ENCODE data around the gene CD52. TPM values are rescaled to one million over a fixed set of nuclear protein-coding genes. Genes with fewer than 3 reads are reported as not detected.

Gene CD52
- total and polyA plus RNA-seq, 2 of the 13 experiments (the other 11 are each of a cell fraction or from before 2014, with no cell fraction given) = 0.32 TPM; not detected in 1

- DNase-seq (ENCODE audit: low spot score) (peak; percentile 11), FAIRE-seq (no peak), ATAC-seq (no peak)
- 81% methylated on average over 2 of the region's 2 CpGs for WGBS (ENCODE audit: low lambda C conversion rate)
- Histone ChIP-seq H3K79me2 (ENCODE audit: insufficient read depth, low read length) (no peaks in the 10 kb centered on the region), H3K4me2 (ENCODE audit: low read depth, low read length) (no peak overlapping the region), H3K4me3 (replicated peaks in 1 of 3; ENCODE audit: insufficient read depth in 1 of 3, low read depth in 2 of 3, low read length in 3 of 3) (no peak overlapping the region), H3K36me3 (replicated peaks in 1 of 2; ENCODE audit: control insufficient read depth in 1 of 2, insufficient read depth in 2 of 2, low read length in 2 of 2) (peaks cover 20 to 54% of the 10 kb centered on the region in 2 experiments), H3K9me3 (ENCODE audit: low read length) (no peaks in the 10 kb centered on the region), H2AFZ (ENCODE audit: low read length) (no peak overlapping the region), H4K20me1 (ENCODE audit: insufficient read depth, low read length) (no peaks in the 10 kb centered on the region), H3K27me3 (ENCODE audit: control insufficient read depth in 1 of 2, insufficient read depth in 2 of 2, low read length in 2 of 2) (no peaks in the 10 kb centered on the region), H3K9ac (ENCODE audit: insufficient read depth, low read depth, low read length) (no peak overlapping the region), H3K27ac (ENCODE audit: extremely low read length, insufficient read depth, low read length) (no peak overlapping the region), H3K4me1 (ENCODE audit: insufficient read depth, low read length) (peaks cover 39% of the 10 kb centered on the region)
- POLR2A ChIA-PET = no interaction called here
- TF ChIP-seq KLF12 (CRISPR knock-in tag; IDR thresholded peaks at IDR 0.05; ENCODE audit: borderline replicate concordance) (no peak), FOSL2 (CRISPR knock-in tag; IDR thresholded peaks at IDR 0.05) (peak; percentile 52)
- no TSS peak for BruUV-seq (replicated peaks)
- intact Hi-C loops (cut with micrococcal nuclease; ENCODE audit: unreplicated experiment) (loop anchor here (1.0 kb wide), 1 partner anchor 115 kb away; no protein-coding TSS in a partner anchor), in situ Hi-C loops (cut with HindIII; ENCODE audit: extremely low pct_ligation_motif_present, low pct_unique_long_range_greater_than_20kb) (no loop called here)
- CTCF ChIA-PET (ENCODE audit: low intra/inter-chr PET ratio, low total read pairs) = interaction anchor here (1.5 to 2.4 kb wide), 4 partner anchors 10 to 120 kb away, joined by 3 to 18 read pairs (median 6); no protein-coding TSS in a partner anchor
Measured at GRCh38 chr1:26276432-26276838, 41.3 kb upstream of the CD52 start.

- no peaks in the 10 kb centered on the region for H3K27me3 ChIP-seq (ENCODE audit: control insufficient read depth in 1 of 2, insufficient read depth in 2 of 2, low read length in 2 of 2)
- no peaks in the 10 kb centered on the region for H3K9me3 ChIP-seq (ENCODE audit: low read length)
- TF ChIP-seq TIGD3 (CRISPR knock-in tag; IDR thresholded peaks at IDR 0.05; ENCODE audit: borderline replicate concordance) (no peak), ZNF513 (CRISPR knock-in tag; conservative IDR thresholded peaks at IDR 0.05) (no peak), SATB2 (CRISPR knock-in tag; IDR thresholded peaks at IDR 0.05) (no peak), ZNF232 (CRISPR knock-in tag; IDR thresholded peaks at IDR 0.05; ENCODE audit: borderline replicate concordance) (no peak), NFE2L1 (CRISPR knock-in tag; IDR thresholded peaks at IDR 0.05; ENCODE audit: borderline replicate concordance) (no peak), PAX8 (CRISPR knock-in tag; IDR thresholded peaks at IDR 0.05; ENCODE audit: borderline replicate concordance) (no peak), STAT5B (CRISPR knock-in tag; IDR thresholded peaks at IDR 0.05) (no peak), SP140L (CRISPR knock-in tag; IDR thresholded peaks at IDR 0.05; ENCODE audit: borderline replicate concordance) (no peak), ZNF543 (CRISPR knock-in tag; IDR thresholded peaks at IDR 0.05) (no peak), HNF4A (CRISPR knock-in tag; IDR thresholded peaks at IDR 0.05) (no peak), LCORL (IDR thresholded peaks at IDR 0.05) (no peak), LCORL (CRISPR knock-in tag; IDR thresholded peaks at IDR 0.05) (no peak), HHEX (CRISPR knock-in tag; IDR thresholded peaks at IDR 0.05) (no peak), ZNF564 (CRISPR knock-in tag; IDR thresholded peaks at IDR 0.05) (no peak)
- no peak for DNase-seq (ENCODE audit: low spot score)
- FAIRE-seq = no peak
- WGBS (ENCODE audit: low lambda C conversion rate) = 100% methylated on average over 1 of the region's 3 CpGs
- no peak overlapping the region for H2AFZ ChIP-seq (ENCODE audit: low read length)
- H3K79me2 ChIP-seq (ENCODE audit: insufficient read depth, low read length) = no peaks in the 10 kb centered on the region
- H4K20me1 ChIP-seq (ENCODE audit: insufficient read depth, low read length) = no peaks in the 10 kb centered on the region
- intact Hi-C loops (cut with micrococcal nuclease; ENCODE audit: unreplicated experiment) = no loop called here
- H3K9ac ChIP-seq (ENCODE audit: insufficient read depth, low read depth, low read length) = no peak overlapping the region
- no peak for ATAC-seq
- H3K36me3 ChIP-seq (replicated peaks in 1 of 2; ENCODE audit: control insufficient read depth in 1 of 2, insufficient read depth in 2 of 2, low read length in 2 of 2) = peaks cover 14 to 46% of the 10 kb centered on the region in 2 experiments
- H3K4me1 ChIP-seq (ENCODE audit: insufficient read depth, low read length) = peaks cover 39% of the 10 kb centered on the region
- H3K27ac ChIP-seq (ENCODE audit: extremely low read length, insufficient read depth, low read length) = no peak overlapping the region
- ChIA-PET CTCF (ENCODE audit: low intra/inter-chr PET ratio, low total read pairs) (interaction anchor here (1.5 kb wide), 1 partner anchor 9 kb away, joined by 3 read pairs; no protein-coding TSS in a partner anchor), POLR2A (no interaction called here)
- BruUV-seq (replicated peaks) = no TSS peak
- in situ Hi-C loops (cut with HindIII; ENCODE audit: extremely low pct_ligation_motif_present, low pct_unique_long_range_greater_than_20kb) = no loop called here
- no peak overlapping the region for H3K4me3 ChIP-seq (replicated peaks in 1 of 3; ENCODE audit: insufficient read depth in 1 of 3, low read depth in 2 of 3, low read length in 3 of 3)
- H3K4me2 ChIP-seq (ENCODE audit: low read depth, low read length) = no peak overlapping the region
Measured at GRCh38 chr1:26277261-26277661, 40.5 kb upstream of the CD52 start.

All from HepG2 (cell line).